Rectal smooth muscle tissue (tissue), 1 donor: Measurements from ENCODE around the gene QPCT.

Experiments
- H3K27ac ChIP-seq: one replicate; pipeline ENCODE4 v1.7.0; 2013; ENCODE audit warnings: low read depth, low read length, inconsistent platforms
- H3K27me3 ChIP-seq: one replicate; pipeline ENCODE4 v1.7.0; 2013; ENCODE audit warnings: low read length; ENCODE audit not compliant: control insufficient read depth, insufficient read depth
- H3K36me3 ChIP-seq: one replicate; pipeline ENCODE4 v1.7.0; 2013; ENCODE audit warnings: low read length; ENCODE audit not compliant: control insufficient read depth, insufficient read depth
- H3K4me1 ChIP-seq: one replicate; pipeline ENCODE4 v1.7.0; 2013; ENCODE audit warnings: low read length; ENCODE audit not compliant: control insufficient read depth, insufficient read depth
- H3K4me3 ChIP-seq: one replicate; pipeline ENCODE4 v1.7.0; 2013; ENCODE audit warnings: low read length
- H3K9ac ChIP-seq: one replicate; pipeline ENCODE4 v1.7.0; 2013; ENCODE audit warnings: low read length

QPCT gene

DNA sequence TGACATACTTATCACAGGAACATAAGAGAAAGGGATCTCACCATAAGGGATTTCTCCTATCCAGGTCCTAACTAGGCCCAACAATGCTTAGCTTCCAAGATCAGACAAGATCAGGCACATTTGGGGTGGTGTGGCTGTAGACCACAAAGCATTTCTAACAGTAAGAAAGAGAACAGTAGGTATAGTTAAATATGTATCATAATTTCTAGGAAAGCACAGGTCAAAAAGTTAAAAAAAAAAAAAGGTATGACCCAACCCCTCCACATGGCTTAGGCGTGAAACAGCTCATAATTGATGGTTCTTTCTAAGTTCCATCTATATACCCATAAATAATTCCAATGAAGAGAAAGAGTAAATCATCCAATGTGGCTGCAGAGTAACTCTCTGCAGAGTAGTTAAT is 26.7 kb upstream of the QPCT start:
- no peak overlapping the region for H3K27ac ChIP-seq
- no peak overlapping the region for H3K4me3 ChIP-seq
- no peaks in the 10 kb centered on the region for H3K36me3 ChIP-seq
- H3K9ac ChIP-seq, result no peak overlapping the region
- no peaks in the 10 kb centered on the region for H3K27me3 ChIP-seq
- peaks cover 11% of the 10 kb centered on the region for H3K4me1 ChIP-seq

DNA sequence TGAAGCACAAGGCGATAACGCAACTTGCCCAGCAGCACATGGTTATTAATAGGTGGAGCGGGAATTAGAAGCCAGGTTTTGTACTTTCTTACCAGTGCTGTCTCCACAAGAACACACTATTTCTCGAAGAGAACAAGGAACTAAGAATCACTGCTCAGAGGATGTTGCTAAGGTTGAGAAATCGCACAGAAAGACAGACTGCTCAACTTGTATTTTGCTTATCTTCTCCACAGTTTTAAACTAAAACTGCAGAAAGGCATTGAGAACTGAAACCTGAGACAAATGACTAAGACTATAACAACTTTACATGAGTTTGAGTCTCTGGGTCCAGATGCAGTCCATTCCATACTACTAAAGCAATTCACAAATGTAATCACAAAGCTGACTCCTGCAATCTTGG is 26.0 kb upstream of the QPCT start:
- Histone ChIP-seq H3K27me3 (no peaks in the 10 kb centered on the region), H3K9ac (no peak overlapping the region), H3K4me1 (peaks cover 11% of the 10 kb centered on the region), H3K4me3 (no peak overlapping the region), H3K27ac (no peak overlapping the region), H3K36me3 (no peaks in the 10 kb centered on the region)

DNA sequence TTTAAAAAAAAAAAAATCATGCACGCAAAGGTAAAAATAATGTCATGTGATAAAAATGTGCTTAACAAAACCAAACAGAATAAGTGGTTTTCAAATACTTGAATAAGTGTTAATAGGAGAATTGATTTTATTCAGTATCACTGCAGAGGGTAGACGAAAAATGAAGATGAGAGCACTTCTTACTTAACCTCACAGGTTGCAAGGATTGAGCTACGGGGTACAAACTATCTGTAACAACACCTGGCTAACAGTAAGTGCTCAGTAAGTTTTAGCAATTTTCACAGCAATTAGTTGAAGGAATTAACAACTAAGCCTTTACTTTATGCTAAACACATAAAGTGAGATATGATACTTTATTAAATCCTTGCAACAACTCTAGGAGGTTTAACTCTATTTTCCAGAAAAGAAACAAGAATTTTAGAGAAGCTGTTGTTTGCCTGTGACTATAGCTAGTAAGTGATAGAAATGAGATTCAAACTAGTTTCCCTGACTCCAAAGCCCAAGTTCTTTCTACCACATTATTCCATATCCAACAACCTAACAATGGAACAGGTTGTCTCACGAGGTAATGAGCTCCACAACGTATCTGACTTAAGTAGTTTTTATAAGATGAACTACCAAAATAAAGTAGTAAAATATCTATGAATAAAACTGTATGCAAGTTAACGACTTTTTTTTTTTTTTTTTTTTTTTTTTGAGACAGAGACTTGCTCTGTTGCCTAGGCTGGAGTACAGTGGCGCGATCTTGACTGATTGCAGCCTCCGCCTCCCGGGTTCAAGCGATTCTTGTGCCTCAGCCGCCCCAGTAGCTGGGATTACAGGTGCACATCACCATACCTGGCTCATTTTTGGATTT is 24.4 kb upstream of the QPCT start:
- H3K9ac ChIP-seq, result no peak overlapping the region
- no peaks in the 10 kb centered on the region for H3K36me3 ChIP-seq
- H3K4me1 ChIP-seq, result peaks cover 11% of the 10 kb centered on the region
- no peak overlapping the region for H3K4me3 ChIP-seq
- H3K27ac ChIP-seq, result no peak overlapping the region
- H3K27me3 ChIP-seq, result no peaks in the 10 kb centered on the region

DNA sequence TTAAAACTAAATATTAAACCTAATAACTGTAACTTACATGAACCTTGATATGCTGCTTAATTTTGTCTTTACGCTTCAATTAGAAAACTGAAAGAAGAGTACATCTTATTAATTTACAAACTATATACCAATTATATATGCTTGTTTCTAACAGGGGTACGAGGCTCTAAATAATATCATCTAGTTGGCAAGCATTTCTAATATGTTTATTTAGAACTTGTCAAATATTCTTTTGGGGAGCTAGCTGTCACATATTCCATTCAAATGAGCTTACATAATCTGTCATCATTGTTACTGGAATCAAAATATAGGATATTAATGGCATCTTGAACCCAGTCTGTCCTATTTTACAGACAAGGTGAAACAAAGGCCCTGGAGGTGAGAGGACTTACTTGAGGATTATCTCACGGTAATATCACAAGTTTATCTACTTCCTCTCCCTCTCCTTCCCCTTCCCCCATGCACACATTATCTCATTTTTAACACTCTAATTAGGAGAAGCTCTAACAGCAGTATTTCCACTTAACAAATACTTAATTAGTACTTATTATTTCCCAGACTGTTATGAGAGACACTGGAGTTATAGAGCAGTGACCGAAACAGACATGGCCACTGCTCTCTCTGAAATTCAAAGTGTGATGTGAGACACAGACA is 23.3 kb upstream of the QPCT start:
- H3K4me1 ChIP-seq, result peaks cover 11% of the 10 kb centered on the region

DNA sequence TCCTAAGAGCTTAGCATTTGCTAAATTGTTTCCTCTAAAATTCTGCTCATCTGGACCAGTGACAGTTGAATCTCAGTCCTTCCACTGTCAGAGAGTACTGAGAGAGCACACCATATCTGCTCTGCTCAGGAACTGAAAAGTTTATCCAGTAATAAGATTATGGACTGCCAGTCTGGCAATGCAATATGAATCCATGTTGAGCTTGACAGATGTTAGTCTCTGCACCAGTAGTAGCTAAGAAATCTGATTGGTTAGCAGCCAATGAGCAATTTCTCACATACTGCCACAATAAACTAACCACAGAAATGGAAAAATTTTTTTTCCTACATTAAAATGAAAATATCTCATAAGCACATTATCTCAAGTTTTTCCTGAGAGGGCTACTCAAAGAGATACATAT is 22.1 kb upstream of the QPCT start:
- H3K4me3 ChIP-seq, result no peak overlapping the region
- no peaks in the 10 kb centered on the region for H3K27me3 ChIP-seq
- H3K4me1 ChIP-seq, result peaks cover 13% of the 10 kb centered on the region
- no peaks in the 10 kb centered on the region for H3K36me3 ChIP-seq
- no peak overlapping the region for H3K9ac ChIP-seq
- no peak overlapping the region for H3K27ac ChIP-seq

More for the DNA sequence above, 23.3 kb upstream of the QPCT start:
- H3K4me3 ChIP-seq, result no peak overlapping the region
- H3K27me3 ChIP-seq, result no peaks in the 10 kb centered on the region
- H3K9ac ChIP-seq, result no peak overlapping the region
- H3K36me3 ChIP-seq, result no peaks in the 10 kb centered on the region
- no peak overlapping the region for H3K27ac ChIP-seq

- H3K4me1 ChIP-seq, result peaks cover 11% of the 10 kb centered on the region
- peak overlapping the region; percentile 87 for H3K9ac ChIP-seq
- no peaks in the 10 kb centered on the region for H3K36me3 ChIP-seq
- peak overlapping the region; percentile 88 for H3K27ac ChIP-seq
- peak overlapping the region; percentile 94 for H3K4me3 ChIP-seq
- H3K27me3 ChIP-seq, result no peaks in the 10 kb centered on the region
Observed at GRCh38 chr2:37323176-37323780, 21.2 kb upstream of the QPCT start.

DNA sequence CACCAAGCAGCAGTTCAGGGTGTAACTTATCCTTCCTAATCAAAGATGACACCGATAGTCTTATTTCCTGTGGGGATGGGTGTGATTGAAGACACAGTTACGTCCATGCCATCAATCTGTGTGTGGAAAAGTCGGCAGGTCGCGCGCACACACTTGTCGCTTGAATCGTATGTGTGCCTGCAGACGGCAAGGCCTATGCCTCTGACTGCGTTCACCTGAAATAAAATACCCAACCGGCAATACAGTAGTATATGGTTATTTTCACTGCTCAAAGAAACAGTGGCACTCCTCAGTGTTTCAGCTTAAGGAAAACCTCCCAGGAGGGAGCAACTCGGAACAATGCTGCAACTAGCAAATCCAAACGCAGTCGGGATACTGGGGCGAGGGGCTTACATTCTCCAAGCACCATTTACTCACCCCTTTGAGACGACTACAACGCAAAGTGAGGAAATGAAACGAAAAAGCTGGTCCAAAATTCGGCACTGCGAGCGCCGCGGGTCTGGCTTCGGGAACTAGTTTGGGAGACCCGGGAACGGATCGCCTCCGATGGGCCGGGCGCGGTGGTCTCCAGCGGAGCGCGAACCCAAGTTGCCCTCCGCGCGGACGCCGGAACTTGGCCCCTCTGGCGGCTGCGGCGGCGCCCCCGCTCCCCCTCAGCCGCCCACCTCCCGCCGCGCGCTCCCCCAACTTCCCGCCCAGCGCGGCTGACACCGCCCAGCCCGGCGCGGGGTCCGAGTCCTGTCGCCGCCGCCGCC is 20.5 kb upstream of the QPCT start:
- Histone ChIP-seq H3K4me1 (peaks cover 5% of the 10 kb centered on the region), H3K4me3 (peak overlapping the region; percentile 94), H3K27me3 (no peaks in the 10 kb centered on the region), H3K9ac (peak overlapping the region; percentile 87), H3K36me3 (no peaks in the 10 kb centered on the region), H3K27ac (peak overlapping the region; percentile 88)

DNA sequence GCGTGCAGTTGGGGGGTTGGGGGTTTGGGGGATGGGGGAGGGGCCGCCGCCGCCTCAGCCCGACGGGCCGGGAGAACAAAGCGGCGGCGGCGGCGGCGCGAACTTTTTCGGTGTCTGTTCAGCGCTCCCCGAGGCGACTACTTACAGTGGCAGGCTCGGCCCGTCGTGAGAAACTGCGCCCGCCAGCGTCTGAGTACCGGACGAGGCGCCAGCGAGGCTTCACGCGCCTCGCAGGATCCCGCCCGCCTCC is 20.0 kb upstream of the QPCT start:
- Histone ChIP-seq H3K4me3 (peak overlapping the region; percentile 94), H3K36me3 (no peaks in the 10 kb centered on the region), H3K9ac (no peak overlapping the region), H3K27ac (peak overlapping the region; percentile 88), H3K27me3 (no peaks in the 10 kb centered on the region), H3K4me1 (peaks cover 5% of the 10 kb centered on the region)

DNA sequence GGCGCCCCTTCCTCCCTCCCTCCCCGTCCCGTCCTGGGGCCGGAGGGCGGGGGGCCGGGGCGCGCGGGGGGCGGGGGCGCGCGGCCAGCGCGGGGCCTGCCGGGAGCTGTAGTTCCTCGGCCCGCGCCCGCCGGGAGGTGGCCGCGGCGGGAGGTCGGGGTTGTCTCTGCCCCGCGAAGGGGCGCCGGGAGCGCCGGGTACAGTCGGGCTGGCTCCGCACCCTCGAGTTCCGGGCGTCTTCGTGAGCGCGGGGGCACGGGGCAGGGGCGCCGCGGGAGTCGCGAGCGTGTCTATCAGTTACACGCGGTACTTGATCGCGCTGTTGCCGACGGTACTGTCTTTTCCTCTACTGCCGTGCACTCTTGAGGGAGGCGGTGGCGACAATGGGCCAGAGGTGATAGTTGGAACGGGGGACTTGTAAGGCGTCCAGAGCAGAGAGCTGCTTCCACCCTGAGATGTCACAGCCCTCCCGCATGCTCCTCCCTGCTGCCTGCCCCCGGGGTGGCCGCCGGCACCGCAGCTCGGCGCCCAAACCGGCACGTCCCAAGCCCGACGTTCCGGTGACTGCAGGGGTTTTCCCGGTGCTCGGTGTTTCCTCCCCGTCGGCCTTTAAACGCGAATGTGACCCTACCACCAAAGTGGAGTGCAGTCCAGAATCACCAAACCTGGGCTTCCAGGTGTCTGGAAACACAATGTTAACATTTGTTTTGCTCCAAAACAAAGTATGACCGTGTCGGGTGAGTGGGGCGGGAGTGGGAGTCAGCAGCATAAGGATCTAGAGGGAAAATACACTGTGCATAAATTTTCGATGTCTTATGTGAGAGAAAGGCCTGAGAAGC is 19.4 kb upstream of the QPCT start, which contains the start of gene PRKD3:
TSS of gene PRKD3 (minus strand) at position 48 of the 839 bp plus-strand sequence. CDS start 8,309 bp downstream, outside the sequence.
- no peaks in the 10 kb centered on the region for H3K27me3 ChIP-seq
- no peaks in the 10 kb centered on the region for H3K36me3 ChIP-seq
- H3K9ac ChIP-seq, result peak within 1 kb of the TSS; percentile 87
- H3K4me3 ChIP-seq, result peak within 1 kb of the TSS; percentile 94
- peak within 1 kb of the TSS; percentile 88 for H3K27ac ChIP-seq
- H3K4me1 ChIP-seq, result peaks cover 5% of the 10 kb centered on the region

- H3K9ac ChIP-seq, result no peak overlapping the region
- H3K27me3 ChIP-seq, result no peaks in the 10 kb centered on the region
Observed at GRCh38 chr2:37325625-37326071, 18.8 kb upstream of the QPCT start.

DNA sequence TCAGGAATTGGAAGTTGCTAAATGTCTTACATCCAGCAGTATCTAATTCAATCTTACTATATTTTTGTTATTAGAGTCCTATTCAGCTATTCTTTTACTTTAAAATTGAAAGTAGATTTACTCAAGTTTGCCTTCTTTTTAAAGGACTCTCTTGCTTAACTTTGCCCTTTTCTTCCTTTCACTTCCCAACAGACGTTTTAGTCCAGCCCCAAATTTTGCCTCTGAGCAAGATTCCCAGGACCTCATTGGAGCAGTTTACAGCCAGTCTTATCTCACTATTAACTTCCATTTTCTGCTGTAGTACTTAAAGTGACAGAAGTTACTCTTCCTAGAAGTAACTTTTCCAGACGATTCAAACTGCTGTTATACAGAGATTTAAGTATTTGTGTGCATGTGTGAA is 18.1 kb upstream of the QPCT start:
- Histone ChIP-seq H3K4me3 (no peak overlapping the region), H3K27me3 (no peaks in the 10 kb centered on the region), H3K36me3 (no peaks in the 10 kb centered on the region), H3K27ac (peak overlapping the region; percentile 33), H3K9ac (no peak overlapping the region), H3K4me1 (peaks cover 5% of the 10 kb centered on the region)

More at GRCh38 chr2:37325625-37326071, 18.8 kb upstream of the QPCT start:
- Histone ChIP-seq H3K36me3 (no peaks in the 10 kb centered on the region), H3K4me1 (peaks cover 5% of the 10 kb centered on the region), H3K4me3 (peak overlapping the region; percentile 90), H3K27ac (peak overlapping the region; percentile 88)
